Esophagus mucosa (tissue), 1 donor: ENCODE data around the gene GRM5. TPM values are rescaled to one million over a fixed set of nuclear protein-coding genes. Genes with fewer than 3 reads are reported as not detected.

ENCODE experiments used
- ATAC-seq: fragments of 200-7000 bp; cut with Tn5 transposase; one replicate; pipeline ENCODE4 v1.9.1; 2020
- total RNA-seq: library from RNA; stranded (reverse); gene quantifications from one replicate; pipeline ENCODE4 v1.2.4, GENCODE V29; 2023
- donor health status: DM: yes; HTN: yes; CAD: no.

The GRM5 gene
- total RNA-seq, 1 donor from 2014 or later = not detected

DNA sequence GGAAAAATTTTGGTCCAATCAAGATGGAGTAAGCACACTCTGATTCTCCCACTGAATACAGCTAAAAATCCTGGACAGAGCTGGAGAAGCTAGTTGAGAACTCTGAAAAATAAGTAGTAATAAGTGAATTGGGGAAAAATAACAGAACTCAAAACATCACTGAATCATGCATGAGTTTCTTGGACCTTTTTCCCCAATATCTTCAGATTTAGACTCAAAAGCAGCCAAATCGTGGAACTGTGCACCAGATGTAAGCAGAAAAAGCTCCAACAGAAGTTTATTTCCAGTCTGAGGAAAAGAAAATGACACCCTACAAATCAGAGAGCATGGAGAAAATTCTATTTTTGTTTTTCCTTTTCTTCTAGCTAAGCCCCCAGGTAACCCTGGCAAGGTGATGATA, 448.6 kb downstream of the GRM5 start:
- ATAC-seq = no peak

GRCh38 chr11:88604260-88604659, 461.5 kb downstream of the GRM5 start:
- ATAC-seq = no peak

- ATAC-seq = no peak
Measured at GRCh38 chr11:88603091-88603867, 462.5 kb downstream of the GRM5 start.

DNA sequence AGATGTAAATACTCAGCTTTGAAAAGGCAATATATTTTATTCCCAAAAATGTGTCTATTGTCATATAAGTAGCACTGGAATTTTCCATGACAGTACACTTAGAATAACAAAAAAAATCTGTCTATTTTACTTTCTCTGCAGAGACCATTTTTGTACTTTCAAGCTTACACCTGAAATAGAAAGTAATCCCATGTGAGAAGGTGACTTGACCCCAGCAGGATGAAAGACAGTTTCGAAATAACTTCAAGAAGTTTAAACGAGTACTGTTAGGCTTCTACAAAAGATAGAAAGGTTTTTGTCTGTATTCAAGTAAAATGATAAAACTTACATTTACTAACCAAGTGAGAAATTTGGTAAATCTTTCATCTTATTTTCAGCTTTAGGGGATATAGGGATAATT, 468.4 kb downstream of the GRM5 start:
- ATAC-seq = no peak

DNA sequence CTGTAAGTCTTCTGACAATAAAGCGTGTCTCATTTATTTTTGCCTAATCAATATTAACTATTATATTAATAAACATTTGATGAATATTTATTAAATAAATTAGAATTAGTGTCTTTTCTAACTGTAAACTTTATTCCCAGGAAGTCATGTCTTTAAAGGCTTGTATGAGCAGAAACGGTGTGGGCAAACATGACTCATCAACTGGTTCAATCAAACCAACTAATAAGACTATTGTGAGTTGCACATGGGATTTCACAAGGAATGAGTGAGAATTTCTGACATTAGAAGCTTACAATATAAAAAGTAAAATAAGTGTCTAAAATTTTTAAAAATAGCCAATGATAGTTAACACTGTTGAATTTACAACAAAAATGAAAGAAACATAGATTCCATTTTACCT, 469.0 kb downstream of the GRM5 start:
- no peak for ATAC-seq

GRCh38 chr11:88594274-88594950, 471.4 kb downstream of the GRM5 start:
- no peak for ATAC-seq

DNA sequence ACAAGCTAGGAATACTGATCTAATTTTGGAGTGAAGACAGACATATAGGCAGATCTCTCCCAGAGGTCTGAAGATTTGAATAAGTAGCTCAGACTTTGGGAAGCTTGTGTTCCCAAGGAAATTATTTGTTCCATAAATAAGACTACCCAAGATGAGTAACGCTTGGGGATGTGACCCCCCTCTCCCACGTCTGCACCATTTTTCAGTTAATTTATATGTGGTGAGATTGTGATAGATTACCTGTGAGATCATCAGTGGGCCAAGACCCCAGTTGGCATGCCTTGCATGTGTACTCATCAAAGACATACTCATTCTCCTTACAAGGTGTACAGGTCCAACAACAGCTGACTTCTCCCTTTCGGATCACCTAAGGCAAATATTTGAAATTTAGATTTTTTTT, 475.4 kb downstream of the GRM5 start:
- no peak for ATAC-seq

DNA sequence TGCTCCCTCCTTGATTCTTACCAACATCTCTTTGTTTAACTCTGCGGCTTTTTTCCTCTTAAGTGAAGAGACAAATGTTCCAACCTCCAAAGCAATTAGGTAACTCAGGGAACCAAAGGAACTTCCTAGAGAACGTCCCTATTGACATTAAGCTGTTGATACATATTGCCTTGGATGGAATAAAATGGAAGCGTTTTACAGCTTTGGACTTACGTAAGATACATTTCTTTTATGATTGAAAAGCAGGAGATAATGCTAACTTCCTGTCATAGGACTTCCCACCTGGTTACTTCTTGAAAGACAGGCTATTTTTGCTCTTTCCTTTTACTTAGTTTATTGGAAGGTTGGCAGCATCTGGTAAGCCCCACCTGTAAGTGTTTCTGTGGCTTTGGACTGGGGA, 482.5 kb downstream of the GRM5 start:
- ATAC-seq = no peak

- no peak for ATAC-seq
Measured at GRCh38 chr11:88579466-88579865, 486.3 kb downstream of the GRM5 start.

GRCh38 chr11:88576741-88577140, 489.0 kb downstream of the GRM5 start:
- ATAC-seq = no peak

GRCh38 chr11:88575916-88576315, 489.9 kb downstream of the GRM5 start:
- no peak for ATAC-seq

DNA sequence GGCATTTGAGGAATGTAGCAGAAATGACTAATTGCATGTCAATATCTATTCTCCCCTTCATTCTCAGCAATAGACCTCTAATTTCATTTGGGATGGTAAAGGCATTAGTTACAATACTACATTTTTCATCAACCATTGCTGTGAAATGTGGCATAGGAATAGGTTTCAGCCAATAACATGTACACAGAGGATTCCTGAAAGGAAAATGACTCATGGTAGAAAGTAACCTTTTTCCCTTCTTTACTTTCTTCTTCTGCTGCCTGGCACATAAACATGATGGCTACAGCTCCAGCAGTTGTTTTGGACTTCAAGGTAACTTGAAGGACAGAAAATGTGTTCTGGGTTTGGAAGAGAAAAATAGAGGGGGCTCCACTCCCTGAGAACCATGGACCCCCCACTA, 496.4 kb downstream of the GRM5 start:
- no peak for ATAC-seq

DNA sequence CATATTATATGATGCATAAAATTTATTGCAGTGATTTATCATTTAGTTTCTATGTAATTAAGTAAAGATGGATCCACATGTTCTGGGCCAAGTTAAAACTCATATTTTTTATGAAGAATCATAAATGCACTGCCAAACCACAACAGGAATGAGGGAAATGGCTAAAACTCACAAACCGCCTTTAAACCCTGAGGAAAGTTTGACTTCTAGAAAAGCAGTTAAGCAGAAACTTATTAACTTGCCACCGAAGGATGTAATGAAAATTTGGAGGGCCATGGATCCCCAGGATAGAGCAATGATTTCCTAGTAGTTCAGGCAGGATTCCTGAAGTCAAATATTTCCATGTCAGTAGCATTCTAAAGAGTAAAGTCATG, 510.0 kb downstream of the GRM5 start:
- no peak for ATAC-seq

- ATAC-seq = peak; percentile 76
Measured at GRCh38 chr11:88555018-88555828, 510.6 kb downstream of the GRM5 start.

- no peak for ATAC-seq
Measured at GRCh38 chr11:88553204-88553603, 512.6 kb downstream of the GRM5 start.

DNA sequence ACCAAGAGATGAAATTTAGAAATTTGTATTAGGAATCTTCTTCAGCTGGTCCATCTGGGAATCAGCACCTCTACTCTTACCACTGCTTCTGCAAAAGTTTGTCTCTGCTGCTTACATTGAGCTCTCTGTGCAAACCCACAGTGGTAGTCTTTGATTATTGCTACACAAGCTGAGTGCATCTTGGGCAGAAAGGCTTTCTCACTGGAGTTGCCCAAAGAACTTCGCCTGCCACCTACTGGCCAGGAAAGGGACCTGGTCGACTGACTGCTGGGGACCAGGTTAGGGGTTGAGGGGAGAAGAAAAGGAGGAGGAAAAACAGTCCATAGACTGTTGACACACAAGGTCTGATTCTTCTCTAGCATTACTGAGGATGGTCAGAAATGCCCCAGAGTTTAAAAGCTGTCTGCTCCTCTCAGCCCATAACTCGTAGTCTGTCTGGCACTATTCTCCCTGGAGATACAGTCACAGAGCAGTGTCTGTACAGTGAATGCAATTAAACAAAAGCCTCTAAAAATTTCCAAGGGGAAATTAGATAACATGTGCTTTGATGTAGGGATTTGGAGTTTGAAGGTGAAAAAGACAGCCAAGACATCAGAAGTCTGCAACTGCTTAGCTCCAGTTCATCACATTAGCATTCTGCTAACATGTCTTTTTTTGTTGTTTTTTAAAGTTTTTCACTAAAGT, 513.3 kb downstream of the GRM5 start:
- ATAC-seq = peak; percentile 78

DNA sequence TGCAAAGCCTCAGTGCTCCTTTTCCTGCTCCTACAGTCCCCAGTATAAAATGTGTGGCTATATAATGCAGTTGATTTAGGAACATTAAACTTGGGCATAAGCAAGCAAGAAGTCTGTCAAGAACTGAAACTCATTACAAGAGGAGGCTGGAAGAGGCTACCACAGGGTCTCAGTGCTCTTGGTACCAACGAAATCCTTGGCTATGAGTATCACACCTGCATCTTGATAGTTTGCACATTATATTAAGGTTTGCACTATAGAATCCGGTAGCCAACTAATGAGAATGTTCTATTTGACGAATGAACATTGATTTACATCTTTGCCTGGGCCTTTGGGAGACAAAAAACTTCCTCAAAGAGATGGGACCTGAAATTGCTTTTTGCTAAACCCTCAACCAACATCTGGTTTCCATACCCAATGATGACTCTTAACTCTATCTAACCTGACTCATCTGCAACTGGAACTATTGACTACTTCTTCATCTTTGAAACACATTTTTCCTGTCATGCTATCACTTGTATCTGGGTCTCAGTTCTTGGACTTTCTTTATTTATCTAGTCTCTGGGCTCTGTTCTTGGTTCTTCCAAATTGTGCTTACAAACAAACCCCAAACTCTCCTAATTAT, 521.0 kb downstream of the GRM5 start:
- ATAC-seq = no peak

GRCh38 chr11:88543902-88544655, 521.7 kb downstream of the GRM5 start:
- peak; percentile 100 for ATAC-seq

- ATAC-seq = no peak
Measured at GRCh38 chr11:88541006-88541405, 524.8 kb downstream of the GRM5 start.

GRCh38 chr11:88538098-88538497, 527.7 kb downstream of the GRM5 start:
- no peak for ATAC-seq

- no peak for ATAC-seq
Measured at GRCh38 chr11:88537613-88538012, 528.2 kb downstream of the GRM5 start.
